Nephron progenitor cell (in vitro differentiated cells): ENCODE data around the gene DGKI.

ENCODE experiments used
- DNase-seq: peaks from one replicate; pipeline ENCODE4 v3.0.0; 2021
- H3K27ac Mint-ChIP-seq: 2 replicates; pipeline ENCODE4 v1.8.0; 2021; ENCODE audit warnings: mild to moderate bottlenecking, moderate library complexity, mixed read lengths
- H3K27me3 Mint-ChIP-seq: 2 replicates; pipeline ENCODE4 v1.8.0; 2021; ENCODE audit warnings: mild to moderate bottlenecking, low read depth, mixed read lengths; ENCODE audit not compliant: poor library complexity
- H3K36me3 Mint-ChIP-seq: 2 replicates; pipeline ENCODE4 v1.8.0; 2021; ENCODE audit warnings: low read depth, mixed read lengths
- H3K4me1 Mint-ChIP-seq: 2 replicates; pipeline ENCODE4 v1.8.0; 2021; ENCODE audit warnings: mixed read lengths
- H3K4me3 Mint-ChIP-seq: 2 replicates; pipeline ENCODE4 v1.8.0; 2021; ENCODE audit warnings: mild to moderate bottlenecking, moderate library complexity, mixed read lengths
- H3K9me3 Mint-ChIP-seq: 2 replicates; pipeline ENCODE4 v1.8.0; 2021; ENCODE audit warnings: mild to moderate bottlenecking, moderate library complexity, mixed read lengths
- CTCF ChIP-seq: fragments of 200-600 bp; sonication (generic); IDR thresholded peaks from 2 replicates; pipeline ENCODE4 v1.5.0; 2021; ENCODE audit warnings: antibody characterized with exemption

The DGKI gene

GRCh38 chr7:137393570-137393969, 453.2 kb downstream of the DGKI start:
- Mint-ChIP-seq H3K36me3 (no peaks in the 10 kb centered on the region), H3K4me1 (no peaks in the 10 kb centered on the region), H3K27ac (no peak overlapping the region), H3K9me3 (no peaks in the 10 kb centered on the region), H3K4me3 (no peak overlapping the region), H3K27me3 (peaks cover 3% of the 10 kb centered on the region)
- DNase-seq, result no peak
- TF ChIP-seq CTCF, result no peak

- Mint-ChIP-seq H3K4me3 (no peak overlapping the region), H3K36me3 (no peaks in the 10 kb centered on the region), H3K27ac (no peak overlapping the region), H3K9me3 (no peaks in the 10 kb centered on the region), H3K27me3 (peaks cover 3% of the 10 kb centered on the region), H3K4me1 (no peaks in the 10 kb centered on the region)
- TF ChIP-seq CTCF, result no peak
- DNase-seq, result no peak
Observed at GRCh38 chr7:137390076-137390475, 456.7 kb downstream of the DGKI start.

- Mint-ChIP-seq H3K4me1 (no peaks in the 10 kb centered on the region), H3K27ac (no peak overlapping the region), H3K36me3 (no peaks in the 10 kb centered on the region), H3K27me3 (no peaks in the 10 kb centered on the region), H3K9me3 (no peaks in the 10 kb centered on the region), H3K4me3 (no peak overlapping the region)
- no peak for DNase-seq
- TF ChIP-seq CTCF, result no peak
Observed at GRCh38 chr7:137388916-137389315, 457.9 kb downstream of the DGKI start.

GRCh38 chr7:137386966-137387365, 459.8 kb downstream of the DGKI start:
- no peak overlapping the region for H3K4me3 Mint-ChIP-seq

GRCh38 chr7:137381045-137381444, 465.7 kb downstream of the DGKI start:
- H3K4me3 Mint-ChIP-seq, result no peak overlapping the region
- H3K4me1 Mint-ChIP-seq, result no peaks in the 10 kb centered on the region

More at GRCh38 chr7:137386966-137387365, 459.8 kb downstream of the DGKI start:
- TF ChIP-seq CTCF, result no peak
- H3K36me3 Mint-ChIP-seq, result no peaks in the 10 kb centered on the region
- H3K4me1 Mint-ChIP-seq, result no peaks in the 10 kb centered on the region
- no peaks in the 10 kb centered on the region for H3K27me3 Mint-ChIP-seq
- H3K27ac Mint-ChIP-seq, result no peak overlapping the region
- H3K9me3 Mint-ChIP-seq, result no peaks in the 10 kb centered on the region
- no peak for DNase-seq

More at GRCh38 chr7:137381045-137381444, 465.7 kb downstream of the DGKI start:
- DNase-seq, result no peak
- H3K36me3 Mint-ChIP-seq, result no peaks in the 10 kb centered on the region
- no peak for TF ChIP-seq CTCF
- H3K9me3 Mint-ChIP-seq, result peaks cover 9% of the 10 kb centered on the region
- H3K27ac Mint-ChIP-seq, result no peak overlapping the region
- peaks cover 3% of the 10 kb centered on the region for H3K27me3 Mint-ChIP-seq
